Fibroblast of the aortic adventitia (primary cell): ENCODE data around the gene FAM120AOS. TPM values are rescaled to one million over a fixed set of nuclear protein-coding genes. Genes with fewer than 3 reads are reported as not detected.

Experiments used
- DNase-seq: peaks from one replicate; pipeline ENCODE4 v3.0.0-alpha.2; 2010; ENCODE audit warnings: low read depth
- H3K4me3 ChIP-seq: 2 replicates; pipeline ENCODE4 v1.5.1; 2011; ENCODE audit warnings: low read depth, mild to moderate bottlenecking, control low read depth, low read length, moderate library complexity
- total RNA-seq: library from RNA; depleted of rRNA; stranded (reverse); fragments of >200 nt; gene quantifications from 2 replicates; pipeline ENCODE4 v1.2.3, GENCODE V29; 2012; ENCODE audit warnings: low replicate concordance
- TF ChIP-seq, protein P1 (sequence below): IDR thresholded peaks from 2 replicates; pipeline ENCODE4 v1.5.1; 2011; ENCODE audit warnings: mild to moderate bottlenecking, low read length, control low read depth, inconsistent platforms; ENCODE audit not compliant: insufficient read depth

Gene FAM120AOS
- total RNA-seq, 1 donor: 44.6 TPM

DNA sequence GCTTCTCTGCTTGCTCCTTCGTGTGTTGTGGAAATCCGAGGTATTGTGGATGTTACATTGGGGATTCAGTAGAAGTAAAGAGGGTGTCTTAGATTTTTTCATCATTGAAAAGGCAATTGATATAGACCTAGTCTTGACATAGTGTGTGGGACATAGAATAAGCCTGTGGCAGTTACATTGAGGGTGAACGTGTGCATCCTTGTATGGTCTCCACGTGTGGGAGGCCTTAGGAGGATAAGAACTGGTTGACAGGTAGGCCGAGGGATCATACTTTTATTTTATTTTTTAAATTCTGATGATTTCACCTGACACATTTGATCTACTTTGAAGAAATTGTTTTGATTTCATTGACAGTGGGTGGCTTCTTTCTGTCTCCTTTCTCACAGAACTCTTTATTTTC is 17.0 kb upstream of the FAM120AOS start:
- no peak overlapping the region for H3K4me3 ChIP-seq
- TF ChIP-seq, protein P1, sequence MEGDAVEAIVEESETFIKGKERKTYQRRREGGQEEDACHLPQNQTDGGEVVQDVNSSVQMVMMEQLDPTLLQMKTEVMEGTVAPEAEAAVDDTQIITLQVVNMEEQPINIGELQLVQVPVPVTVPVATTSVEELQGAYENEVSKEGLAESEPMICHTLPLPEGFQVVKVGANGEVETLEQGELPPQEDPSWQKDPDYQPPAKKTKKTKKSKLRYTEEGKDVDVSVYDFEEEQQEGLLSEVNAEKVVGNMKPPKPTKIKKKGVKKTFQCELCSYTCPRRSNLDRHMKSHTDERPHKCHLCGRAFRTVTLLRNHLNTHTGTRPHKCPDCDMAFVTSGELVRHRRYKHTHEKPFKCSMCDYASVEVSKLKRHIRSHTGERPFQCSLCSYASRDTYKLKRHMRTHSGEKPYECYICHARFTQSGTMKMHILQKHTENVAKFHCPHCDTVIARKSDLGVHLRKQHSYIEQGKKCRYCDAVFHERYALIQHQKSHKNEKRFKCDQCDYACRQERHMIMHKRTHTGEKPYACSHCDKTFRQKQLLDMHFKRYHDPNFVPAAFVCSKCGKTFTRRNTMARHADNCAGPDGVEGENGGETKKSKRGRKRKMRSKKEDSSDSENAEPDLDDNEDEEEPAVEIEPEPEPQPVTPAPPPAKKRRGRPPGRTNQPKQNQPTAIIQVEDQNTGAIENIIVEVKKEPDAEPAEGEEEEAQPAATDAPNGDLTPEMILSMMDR: no peak
- no peak for DNase-seq

DNA sequence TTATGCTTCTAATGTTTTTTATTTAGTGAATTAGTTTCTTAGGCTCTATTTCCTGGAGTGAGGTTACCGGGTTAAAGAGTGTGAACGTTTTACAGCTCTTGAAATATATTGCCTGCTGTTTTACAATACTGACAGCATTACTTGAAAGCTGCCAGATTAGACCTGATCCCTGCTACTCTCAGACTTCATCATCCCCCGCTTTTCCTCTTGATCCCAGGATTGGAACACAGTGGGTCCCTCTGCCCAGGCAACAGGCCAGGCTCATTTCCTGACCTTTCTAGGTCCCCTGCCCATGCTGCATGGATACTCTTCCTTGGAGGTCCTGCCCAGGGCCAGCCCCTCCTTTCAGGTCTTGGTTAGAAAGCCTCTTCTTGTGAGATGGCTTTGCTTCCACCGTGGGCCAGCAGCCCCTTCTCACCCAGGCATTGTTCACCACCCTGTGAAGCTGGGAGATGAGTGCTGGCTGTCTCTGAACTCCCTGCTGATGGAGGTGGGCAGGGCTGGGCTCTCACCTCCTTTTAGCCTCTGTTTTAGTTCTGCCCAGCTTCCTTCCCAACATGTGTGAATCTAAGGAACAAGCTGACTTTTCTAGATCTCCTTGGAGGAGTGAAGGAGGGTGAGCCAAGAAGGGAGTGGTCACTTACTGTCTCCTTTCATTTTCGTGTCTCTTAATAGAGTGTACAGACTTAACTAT is 15.5 kb upstream of the FAM120AOS start:
- peak; percentile 69 for DNase-seq
- TF ChIP-seq, protein P1: no peak
- peak overlapping the region; percentile 48 for H3K4me3 ChIP-seq

GRCh38 chr9:93467462-93467861 is 14.1 kb upstream of the FAM120AOS start:
- TF ChIP-seq, protein P1: no peak
- no peak for DNase-seq

DNA sequence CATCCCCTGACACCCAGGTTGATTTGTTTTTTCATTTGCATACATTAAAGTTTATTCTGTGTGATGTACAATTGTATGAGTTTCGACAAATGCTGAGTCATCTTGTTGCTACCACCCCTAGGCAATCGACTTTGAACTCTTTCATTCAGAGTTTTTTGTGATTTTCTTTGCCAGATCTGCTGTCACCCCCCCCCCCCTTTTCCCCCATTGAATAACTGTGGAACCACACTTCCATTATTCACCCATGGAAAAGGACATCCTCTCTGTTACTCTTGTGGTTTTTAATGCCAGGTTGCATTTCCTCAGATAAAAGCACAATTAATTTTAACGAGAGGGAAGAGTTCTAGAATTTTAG is 13.7 kb upstream of the FAM120AOS start:
- TF ChIP-seq, protein P1: no peak
- no peak overlapping the region for H3K4me3 ChIP-seq
- DNase-seq: no peak

More at GRCh38 chr9:93467462-93467861, 14.1 kb upstream of the FAM120AOS start:
- H3K4me3 ChIP-seq: no peak overlapping the region

GRCh38 chr9:93466416-93467061 is 13.2 kb upstream of the FAM120AOS start:
- TF ChIP-seq, protein P1: no peak
- H3K4me3 ChIP-seq: no peak overlapping the region
- DNase-seq: no peak

GRCh38 chr9:93465855-93466254 is 12.5 kb upstream of the FAM120AOS start:
- TF ChIP-seq, protein P1: no peak
- DNase-seq: no peak
- no peak overlapping the region for H3K4me3 ChIP-seq
